Posterior cingulate gyrus (tissue), 11 donors: Measurements from ENCODE around the gene DDX10.

Experiments used
- DNase-seq, 10 donors: peaks; one replicate each; pipeline versions ENCODE4 v3.0.0 to v3.0.0-alpha.2; 2020 to 2021; ENCODE audit warnings: mixed read lengths in 3 of 10
- intact Hi-C: fragments of 100-400 bp; cut with DNase I; formaldehyde crosslinking; loops from one replicate; pipeline ENCODE4 v1.15.1; 2023

DDX10 gene

DNA sequence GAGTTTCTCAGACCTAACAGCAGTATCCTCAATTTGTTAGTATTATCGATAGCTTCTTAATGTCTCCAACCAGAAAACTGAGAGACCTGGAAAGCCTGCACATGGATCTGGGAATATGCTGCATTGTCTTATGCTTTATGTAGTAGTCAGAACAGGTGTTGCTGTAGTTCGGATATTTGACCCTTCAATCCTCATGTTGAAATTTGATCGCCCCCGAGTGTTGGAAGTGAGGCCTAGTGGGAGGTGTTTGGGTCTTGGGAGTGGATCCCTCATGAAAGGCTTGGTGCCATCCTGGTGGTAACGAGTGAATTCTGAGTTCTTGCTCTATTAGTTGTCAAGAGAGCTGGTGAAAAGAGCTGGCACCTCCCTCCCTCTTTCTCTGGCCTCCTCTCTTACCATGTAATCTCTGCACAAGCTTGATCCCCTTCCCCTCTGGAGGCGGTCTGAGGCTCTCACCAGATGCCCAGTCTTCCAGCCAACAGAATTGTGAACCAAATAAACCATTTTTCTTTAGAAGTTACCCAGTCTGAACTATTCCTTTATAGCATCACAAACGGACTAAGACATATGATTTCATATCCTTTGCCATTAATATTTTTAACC is 227.1 kb downstream of the DDX10 start:
- intact Hi-C loops, result no loop called here
- no peak for DNase-seq

DNA sequence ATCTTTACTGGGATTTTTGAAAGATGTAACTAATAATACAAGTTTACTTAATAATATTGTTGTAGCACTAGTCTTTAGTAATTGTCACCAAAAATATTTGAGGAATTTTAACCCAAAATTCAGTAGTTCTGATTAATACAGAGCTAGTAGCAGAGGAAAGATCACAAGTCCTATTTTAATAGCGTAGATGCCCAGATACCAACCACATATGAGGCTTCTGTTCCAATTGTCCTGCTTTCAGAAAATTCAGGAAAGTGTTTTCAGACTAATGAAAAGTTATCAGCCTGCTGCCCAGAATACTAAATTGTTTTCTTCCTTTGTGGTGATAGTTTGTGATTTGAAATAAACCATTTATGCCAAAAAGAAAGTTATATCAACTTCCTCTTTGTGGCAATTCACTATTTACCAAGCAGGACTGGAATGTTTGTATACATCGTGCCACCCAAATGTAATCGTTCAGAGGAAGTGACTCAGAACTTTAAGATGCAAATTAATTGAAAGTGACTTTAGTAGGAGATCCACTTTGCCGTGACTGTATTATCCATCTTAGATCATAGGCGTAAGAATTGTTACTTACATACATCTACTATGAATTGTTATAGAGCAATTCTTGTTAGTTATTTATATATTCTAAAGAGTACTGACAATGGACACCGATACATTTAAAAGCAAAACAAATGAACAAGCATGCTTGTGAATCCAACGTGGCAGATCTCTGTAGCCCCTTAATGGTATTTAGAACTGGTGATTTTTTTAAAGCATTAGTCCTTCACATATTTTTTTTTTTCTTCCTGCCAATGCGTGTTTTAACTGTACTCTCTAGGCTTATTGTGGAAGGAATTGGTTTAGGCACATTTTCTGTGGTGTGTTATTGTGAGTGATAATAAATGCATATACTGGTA is 231.0 kb downstream of the DDX10 start:
- DNase-seq, result no peak
- intact Hi-C loops, result no loop called here

DNA sequence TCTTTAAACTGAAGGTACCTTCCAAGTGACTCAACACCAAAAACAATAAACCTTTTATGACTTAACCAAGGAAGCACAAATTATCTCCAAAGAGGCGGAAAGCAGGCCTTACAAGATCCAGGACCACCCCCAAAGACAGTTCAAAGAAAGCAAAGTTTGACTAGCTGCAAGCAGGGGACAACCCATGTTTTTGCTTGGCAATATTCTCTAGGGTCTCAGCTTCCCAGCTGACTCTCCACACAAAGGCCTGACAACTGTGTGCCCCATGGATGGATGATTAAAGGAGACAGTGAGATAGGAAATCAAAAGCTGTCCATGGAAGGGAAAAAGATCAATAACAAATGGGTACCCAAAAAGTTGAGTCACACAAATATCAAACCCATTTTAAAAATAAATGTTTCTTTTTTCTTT is 232.2 kb downstream of the DDX10 start:
- DNase-seq, result no peak
- intact Hi-C loops, result no loop called here

DNA sequence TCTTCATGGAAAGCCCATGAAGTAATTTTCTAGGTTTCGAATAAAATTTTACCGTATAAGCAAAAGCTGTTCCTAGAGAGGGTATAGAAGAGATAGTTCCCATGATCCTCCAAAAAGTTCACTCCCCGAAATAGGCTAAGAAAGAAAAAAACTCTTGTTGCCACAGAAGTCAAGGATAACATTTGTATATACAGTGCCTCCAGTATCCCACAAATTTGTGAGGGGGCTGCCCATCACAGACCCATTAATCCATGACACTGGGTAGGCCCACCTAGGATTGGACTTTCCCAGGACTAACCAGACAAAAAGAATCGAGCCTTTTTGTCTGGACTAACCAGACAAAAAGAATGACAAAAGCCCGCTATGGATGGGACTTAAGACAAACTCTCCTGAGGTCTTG is 233.0 kb downstream of the DDX10 start:
- DNase-seq, result no peak
- intact Hi-C loops, result no loop called here

DNA sequence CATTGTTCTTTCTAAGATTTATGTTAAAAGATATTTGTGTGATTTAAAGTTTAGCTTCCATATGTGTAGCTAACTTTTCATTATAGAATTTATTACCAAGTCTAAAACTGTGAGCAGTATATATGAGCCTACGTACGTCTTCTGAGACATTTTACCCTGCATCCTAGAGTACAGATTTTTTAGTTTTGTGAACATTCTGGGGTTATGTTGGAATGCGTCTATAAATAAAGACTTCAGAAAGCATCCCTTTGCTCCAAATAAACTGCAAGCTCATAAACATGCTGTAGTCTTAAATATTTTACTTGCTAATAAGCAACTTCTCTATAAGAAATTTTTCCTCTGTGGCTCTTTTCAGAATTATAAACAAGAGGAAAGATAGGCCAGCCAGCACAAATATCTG is 236.5 kb downstream of the DDX10 start:
- no peak for DNase-seq
- intact Hi-C loops, result no loop called here

DNA sequence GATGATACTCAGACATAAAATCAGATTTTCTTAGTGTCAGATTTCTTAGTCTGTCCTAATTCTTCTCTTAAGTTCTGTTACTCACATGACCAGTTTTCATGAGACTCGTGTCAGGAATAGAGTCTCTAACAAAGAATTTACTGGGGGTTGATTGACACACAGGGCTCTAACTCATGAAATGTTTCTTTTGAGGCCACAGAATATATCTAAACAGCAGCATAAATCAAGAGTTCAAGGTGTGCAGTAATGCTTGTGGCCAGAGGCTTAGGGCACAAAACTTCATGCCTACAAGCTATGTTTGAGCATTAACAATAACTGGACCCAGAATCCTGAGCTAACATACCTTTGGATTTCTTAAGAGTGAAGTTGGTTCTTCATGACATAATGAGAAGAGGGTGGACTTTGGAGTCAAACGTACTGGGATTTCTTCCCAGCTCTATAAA is 237.2 kb downstream of the DDX10 start:
- intact Hi-C loops, result no loop called here
- no peak for DNase-seq

DNA sequence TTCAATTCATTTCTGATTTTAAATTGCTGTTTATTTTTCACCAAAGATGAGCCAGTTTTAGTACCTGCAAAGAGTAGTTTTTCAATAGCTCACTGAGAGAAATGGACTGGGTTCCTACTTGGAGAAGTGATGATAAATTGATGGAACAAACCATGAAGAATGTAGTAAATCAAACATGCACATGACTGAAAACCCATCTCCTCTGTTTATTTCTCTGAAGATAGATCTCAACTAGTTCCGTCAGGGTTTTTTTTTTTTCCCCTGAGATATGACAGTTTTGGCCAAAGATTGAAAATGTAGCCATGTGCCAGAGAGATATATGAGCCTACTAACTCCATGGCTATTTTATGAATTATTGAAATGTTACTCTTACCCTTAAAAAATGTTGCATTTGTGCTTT is 239.6 kb downstream of the DDX10 start:
- no peak for DNase-seq
- intact Hi-C loops, result no loop called here

DNA sequence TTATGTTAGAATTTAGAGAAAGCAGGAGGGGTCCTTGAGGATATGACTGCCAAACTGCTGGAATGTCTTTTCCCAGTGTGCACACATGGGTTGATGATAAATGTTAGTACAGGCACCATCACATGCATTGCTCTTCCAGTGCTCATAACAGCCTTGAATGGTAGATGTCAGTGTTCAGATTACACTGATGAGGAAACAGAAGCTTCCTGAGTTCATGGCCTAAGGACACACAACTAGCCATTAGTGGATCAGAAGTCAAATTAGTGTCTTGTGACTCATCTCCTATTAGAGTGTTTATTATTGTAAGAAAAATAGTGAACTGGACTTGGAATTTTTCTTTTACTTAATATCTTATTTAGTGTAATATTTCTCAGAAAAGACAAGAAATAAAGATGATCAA is 241.5 kb downstream of the DDX10 start:
- intact Hi-C loops, result no loop called here

DNA sequence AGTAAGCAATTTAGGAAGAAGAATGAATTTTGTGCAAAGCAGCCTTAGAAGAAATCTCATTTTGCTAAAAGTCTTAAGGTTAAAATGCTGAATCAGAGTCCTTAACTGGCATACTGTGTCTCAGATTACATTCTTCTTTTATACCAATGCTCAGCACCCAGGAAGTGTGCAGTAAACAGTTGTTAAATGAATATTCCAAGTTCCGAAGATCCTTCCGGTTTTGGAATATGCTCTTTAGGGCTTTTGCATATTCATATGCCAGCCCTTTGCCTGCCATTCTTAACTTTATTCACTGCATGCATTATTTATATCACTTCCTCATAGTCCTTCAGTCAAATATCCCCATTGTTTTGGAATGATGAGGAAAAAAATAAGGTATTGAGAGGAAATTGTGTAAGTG is 242.0 kb downstream of the DDX10 start:
- DNase-seq, result no peak
- intact Hi-C loops, result no loop called here

More for the DNA sequence above, 241.5 kb downstream of the DDX10 start:
- no peak for DNase-seq

DNA sequence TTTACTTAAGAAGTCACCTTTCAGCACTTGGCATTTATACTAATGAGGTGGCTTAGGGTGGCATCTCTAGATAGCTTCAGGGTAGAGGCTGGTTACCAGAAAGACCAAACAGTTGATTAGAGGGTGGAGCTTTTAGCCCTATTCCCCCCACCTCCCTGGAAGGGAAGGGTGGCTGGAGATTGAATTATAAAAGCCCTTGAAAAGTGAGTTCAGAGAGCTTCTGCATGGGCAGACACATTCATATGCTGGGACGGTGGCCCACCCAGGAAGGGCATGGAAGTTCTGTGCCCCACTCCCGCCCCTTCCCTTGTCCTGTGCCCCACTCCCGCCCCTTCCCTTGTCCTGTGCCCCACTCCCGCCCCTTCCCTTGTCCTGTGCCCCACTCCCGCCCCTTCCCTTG is 244.2 kb downstream of the DDX10 start:
- intact Hi-C loops, result no loop called here
- DNase-seq, result no peak

DNA sequence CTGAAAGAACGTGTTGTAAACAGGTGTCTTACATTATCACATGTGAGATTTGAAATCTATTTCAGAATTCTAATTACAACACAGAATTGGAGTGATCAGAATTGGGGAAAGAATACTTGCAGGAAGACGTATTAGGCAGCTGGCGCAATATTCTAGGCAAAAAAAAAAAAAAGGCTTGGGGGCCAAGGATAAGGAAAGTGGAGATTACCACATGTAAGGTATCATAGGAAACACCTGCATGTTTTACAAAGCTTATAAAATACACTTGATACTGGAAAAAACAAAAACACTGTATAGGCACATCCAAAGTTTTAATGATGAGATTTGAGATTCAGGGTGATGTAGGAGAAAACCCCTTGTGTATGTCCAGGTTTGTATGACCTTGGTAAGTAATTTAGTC is 245.1 kb downstream of the DDX10 start:
- intact Hi-C loops, result no loop called here
- DNase-seq, result no peak

DNA sequence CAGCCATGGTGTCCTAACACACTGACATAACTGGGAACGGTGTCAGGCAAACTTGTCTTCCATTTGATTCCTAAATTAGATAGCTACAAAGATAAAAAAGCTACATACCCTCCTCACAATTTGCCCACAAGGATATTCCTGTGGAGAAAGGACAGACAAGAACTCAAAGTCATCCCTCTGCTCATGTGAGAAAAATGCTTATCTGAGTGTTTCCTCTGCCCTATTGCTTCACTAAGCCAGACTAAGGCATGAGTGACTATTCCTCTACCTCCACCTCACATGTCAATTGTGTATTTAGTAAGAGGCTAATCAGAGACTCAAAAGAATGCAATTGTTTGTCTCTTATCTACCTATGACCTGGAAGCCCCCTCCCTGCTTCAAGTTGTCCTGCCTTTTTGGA is 247.7 kb downstream of the DDX10 start:
- intact Hi-C loops, result no loop called here
- no peak for DNase-seq

DNA sequence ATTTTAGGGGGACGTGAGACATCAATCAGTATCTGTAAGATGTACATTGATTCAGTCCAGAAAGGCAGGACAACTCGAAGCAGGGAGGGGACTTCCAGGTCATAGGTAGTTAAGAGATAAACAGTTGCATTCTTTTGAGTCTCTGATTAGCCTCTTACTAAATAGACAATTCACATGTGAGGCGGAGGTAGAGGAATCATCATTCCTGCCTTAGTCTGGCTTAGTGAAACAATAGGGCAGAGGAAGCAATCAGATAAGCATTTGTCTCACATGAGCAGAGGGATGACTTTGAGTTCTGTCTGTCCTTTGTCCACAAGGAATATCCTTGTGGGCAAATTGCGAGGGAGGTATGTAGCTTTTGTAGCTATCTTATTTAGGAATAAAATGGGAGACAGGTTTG is 248.3 kb downstream of the DDX10 start:
- intact Hi-C loops, result no loop called here
- no peak for DNase-seq

DNA sequence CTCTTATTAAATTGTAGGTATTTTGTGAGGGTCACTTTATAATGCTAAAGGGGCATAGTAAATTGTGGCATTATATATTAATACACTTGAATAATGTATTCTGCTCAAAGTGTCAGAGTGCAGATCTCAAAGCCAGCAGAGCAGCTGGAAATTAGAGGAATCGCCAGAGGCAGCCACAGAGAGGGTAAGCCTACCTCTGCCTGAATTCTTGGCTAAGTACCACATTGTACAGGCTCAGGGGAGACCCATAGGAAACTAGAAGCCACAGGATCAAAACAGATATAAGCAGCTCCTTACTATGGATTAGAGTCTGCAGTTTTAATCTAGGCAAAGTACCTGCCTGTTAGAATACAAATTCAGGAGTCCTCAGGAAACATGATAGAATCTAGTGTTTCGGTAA is 249.3 kb downstream of the DDX10 start:
- DNase-seq, result no peak
- intact Hi-C loops, result no loop called here

DNA sequence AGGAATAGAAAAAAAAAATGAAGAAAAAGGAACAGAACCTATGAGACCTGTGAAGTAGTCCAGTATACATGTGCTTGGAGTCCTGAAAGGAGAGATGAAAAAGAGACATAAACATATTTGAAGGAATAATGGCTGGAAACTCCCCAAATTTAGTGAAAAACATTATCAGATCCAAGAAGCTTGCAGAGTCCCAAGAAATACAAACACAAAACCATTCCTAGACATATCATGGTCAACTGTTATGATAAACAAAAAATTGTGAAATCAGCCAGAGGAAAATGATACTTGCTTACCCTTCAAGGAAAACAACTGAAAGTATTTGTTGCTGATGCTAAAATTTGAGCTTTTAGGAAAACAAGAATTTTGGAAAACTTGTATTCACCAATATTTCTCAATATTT is 250.1 kb downstream of the DDX10 start:
- intact Hi-C loops, result no loop called here
- no peak for DNase-seq

DNA sequence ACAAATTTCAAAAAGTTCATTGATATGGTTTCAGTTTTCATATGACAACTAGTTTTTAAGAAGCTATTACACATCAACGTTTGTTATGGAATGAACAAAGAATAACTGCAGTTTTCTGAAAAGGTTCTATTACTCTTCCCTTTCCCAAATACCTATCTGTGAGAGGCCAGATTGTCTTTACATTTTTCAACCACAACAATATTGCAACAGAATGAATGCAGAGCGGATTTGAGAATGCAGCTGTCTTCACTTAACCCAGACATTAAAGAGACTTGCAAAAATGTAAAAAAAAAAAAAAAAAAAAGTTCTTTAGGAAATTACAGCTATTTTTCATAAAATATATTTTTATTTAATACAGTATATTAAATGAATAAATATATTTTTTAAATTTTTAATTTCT is 250.8 kb downstream of the DDX10 start:
- no peak for DNase-seq

DNA sequence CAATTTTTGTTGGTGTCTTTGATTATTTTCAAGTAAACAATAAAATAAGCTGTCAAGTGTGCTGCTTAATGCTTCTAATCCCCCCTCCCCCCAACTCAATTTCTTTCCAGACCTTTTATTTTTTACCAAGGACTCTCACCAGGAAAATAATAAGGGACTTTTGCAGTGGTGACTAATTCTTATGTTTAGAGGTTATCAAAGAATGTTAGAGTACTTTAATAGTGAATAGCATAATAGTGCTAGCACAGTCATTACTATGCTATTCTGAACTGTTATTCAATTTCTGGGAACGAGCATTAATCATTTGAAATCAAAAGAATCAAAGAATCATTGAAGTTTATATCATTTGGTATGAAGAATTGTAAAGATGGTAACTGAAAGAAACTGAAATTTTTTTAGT is 251.4 kb downstream of the DDX10 start:
- DNase-seq, result no peak
- intact Hi-C loops, result no loop called here

More for the DNA sequence above, 250.8 kb downstream of the DDX10 start:
- intact Hi-C loops, result no loop called here

DNA sequence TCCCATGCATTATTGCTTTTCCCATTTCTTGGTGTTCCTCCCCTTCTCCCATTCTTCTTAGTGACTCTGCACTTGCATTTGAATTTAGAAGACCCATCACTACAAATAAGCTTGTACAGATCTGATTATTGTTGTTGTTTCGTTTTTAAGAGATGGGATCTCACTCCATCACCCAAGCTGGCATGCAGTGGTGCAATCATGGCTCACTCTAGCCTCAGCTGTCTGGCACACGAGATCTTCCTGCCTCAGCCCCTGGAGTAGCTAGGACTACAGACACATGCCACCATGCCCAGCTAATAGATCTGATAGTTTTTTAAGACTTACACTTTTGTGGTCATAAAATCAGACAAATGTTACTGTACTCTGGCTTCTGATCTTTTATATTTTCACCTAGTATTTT is 252.1 kb downstream of the DDX10 start:
- intact Hi-C loops, result no loop called here
- DNase-seq, result no peak

DNA sequence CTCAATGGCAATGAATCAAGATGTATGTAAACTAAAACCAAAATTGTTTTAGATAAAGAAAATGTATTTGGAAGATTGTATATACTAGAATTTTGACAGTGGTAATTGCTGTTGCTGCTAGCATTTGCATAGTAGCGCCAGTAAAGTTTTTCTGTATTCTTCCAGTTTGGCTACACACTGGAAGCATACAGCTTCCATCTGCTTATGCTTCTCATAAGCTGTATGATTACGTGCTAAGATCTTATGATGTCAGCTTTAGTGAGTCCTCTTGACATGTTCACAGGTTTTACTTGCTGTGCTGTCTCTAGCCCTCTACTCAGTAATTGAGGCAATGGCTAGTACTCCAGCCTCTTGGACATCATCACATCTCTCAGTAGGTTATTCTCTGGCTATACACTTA is 256.3 kb downstream of the DDX10 start:
- no peak for DNase-seq
- intact Hi-C loops, result no loop called here

DNA sequence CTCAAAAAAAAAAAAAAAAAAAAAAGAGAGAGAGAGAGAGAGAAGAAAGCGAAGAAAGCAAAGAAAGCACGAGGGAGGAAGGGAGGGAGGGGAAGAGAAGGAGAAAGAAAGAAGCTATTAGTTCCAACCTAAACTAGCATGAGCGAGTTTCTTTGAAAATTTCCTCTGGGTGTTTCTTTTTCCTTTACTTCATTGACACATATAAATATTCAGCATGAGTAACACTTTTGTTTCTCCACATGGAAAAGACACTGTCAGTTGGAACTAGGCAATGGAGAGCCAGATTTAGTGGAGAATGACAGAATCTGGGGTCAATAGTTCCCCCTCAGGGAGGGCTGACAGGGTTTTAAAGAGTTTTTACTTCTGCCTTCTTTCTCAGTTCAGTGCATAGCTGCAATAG is 257.4 kb downstream of the DDX10 start:
- intact Hi-C loops, result no loop called here
- DNase-seq, result no peak

DNA sequence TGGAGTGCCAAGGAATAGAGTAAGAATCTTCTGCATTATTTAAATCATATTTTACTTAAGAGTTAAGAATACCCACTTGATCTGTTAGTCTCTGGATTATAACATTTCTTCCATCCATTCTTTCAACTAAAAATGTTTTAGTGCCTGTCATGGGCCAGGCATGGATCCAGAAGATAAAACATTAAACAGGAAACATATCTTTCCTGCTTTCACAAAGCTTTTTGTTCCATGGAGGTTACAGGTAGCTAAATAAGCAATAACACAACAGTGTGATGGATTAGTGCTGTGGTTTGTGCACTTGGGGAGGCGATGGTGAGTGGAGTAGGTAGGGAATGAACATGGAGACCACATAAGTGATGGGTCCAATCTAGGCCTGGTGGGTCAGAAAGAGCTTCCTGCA is 258.5 kb downstream of the DDX10 start:
- no peak for DNase-seq
- intact Hi-C loops, result no loop called here

DNA sequence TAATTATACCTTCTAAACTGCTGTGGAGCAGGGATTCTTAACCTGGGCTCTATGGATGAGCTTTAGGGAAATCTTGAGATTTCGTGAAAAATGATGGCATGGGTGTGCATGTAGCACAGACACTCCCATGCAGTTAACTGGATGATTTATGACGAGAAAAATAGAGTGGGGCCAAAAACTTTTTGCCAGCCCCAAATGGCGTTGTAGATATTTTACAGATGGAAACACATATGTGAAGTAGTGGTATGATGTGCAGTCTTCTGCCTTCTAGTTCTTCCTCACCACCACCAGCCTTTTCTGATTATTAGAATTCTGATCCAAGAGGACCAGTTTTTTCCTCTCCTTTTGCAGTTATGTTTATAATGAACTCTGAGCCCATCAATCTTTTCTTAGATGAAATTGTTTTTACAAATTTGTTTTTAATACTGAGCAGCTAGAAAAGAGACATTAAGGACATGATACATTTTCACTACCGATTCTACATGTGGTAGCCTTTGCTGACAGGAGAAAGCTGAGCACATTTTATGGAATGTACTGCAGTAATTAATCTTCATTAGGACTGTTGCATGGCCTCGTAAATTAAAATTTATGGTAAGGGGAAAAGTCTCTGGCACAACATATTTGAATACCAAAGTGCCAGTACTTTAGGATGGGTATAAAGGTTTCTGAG is 261.4 kb downstream of the DDX10 start:
- no peak for DNase-seq
- intact Hi-C loops, result no loop called here
